ENCODE data around the gene PRPF38A. TPM values are rescaled to one million over a fixed set of nuclear protein-coding genes. Genes with fewer than 3 reads are reported as not detected.

PRPF38A gene
- total RNA-seq, 1 experiment from 2014 or later: 62.4 TPM

DNA sequence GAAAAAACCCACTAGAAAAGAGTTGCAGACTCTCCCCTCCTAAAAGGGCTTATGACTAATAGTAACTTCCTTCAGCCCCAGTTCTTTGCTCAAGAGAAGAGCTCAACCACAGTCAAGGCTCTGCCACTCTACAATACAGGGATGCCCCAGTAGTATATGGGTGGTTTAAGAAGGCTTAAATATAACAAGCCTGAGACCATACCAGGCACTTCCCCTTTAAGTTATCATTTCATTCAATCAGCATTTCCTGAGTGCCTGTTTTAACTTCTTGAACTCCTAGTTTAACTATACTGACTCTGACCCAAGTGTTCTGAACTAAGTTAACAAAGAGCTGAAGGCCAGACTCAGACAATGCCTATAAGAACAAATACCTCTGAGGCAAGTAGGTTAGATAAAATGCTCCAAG, 19.8 kb downstream of the PRPF38A start:
- ATAC-seq (no peak), DNase-seq (ENCODE audit: low spot score) (no peak)
- CTCF ChIA-PET: no interaction called here
- no peaks in the 10 kb centered on the region for H3K27me3 Mint-ChIP-seq (ENCODE audit: low read depth)
- H3K27ac Mint-ChIP-seq: no peak overlapping the region
- TF ChIP-seq ZNF423 (CRISPR knock-in tag; IDR thresholded peaks at IDR 0.05) (no peak), GABPB1 (CRISPR knock-in tag; IDR thresholded peaks at IDR 0.05) (no peak), NFE2L1 (CRISPR knock-in tag; IDR thresholded peaks at IDR 0.05) (no peak), ZNF671 (CRISPR knock-in tag; IDR thresholded peaks at IDR 0.05) (no peak), ZNF232 (CRISPR knock-in tag; IDR thresholded peaks at IDR 0.05) (no peak), ZNF121 (CRISPR knock-in tag; IDR thresholded peaks at IDR 0.05) (no peak), CREM (CRISPR knock-in tag; IDR thresholded peaks at IDR 0.05) (no peak), ELF4 (CRISPR knock-in tag; IDR thresholded peaks at IDR 0.05; ENCODE audit: low read depth) (no peak), NFATC4 (CRISPR knock-in tag; IDR thresholded peaks at IDR 0.05) (no peak), SMAD4 (CRISPR knock-in tag; IDR thresholded peaks at IDR 0.05) (no peak), GTF2I (CRISPR knock-in tag; conservative IDR thresholded peaks at IDR 0.05) (no peak), OVOL2 (CRISPR knock-in tag; IDR thresholded peaks at IDR 0.05; ENCODE audit: borderline replicate concordance) (no peak)
- TF ChIP-seq, protein P1, sequence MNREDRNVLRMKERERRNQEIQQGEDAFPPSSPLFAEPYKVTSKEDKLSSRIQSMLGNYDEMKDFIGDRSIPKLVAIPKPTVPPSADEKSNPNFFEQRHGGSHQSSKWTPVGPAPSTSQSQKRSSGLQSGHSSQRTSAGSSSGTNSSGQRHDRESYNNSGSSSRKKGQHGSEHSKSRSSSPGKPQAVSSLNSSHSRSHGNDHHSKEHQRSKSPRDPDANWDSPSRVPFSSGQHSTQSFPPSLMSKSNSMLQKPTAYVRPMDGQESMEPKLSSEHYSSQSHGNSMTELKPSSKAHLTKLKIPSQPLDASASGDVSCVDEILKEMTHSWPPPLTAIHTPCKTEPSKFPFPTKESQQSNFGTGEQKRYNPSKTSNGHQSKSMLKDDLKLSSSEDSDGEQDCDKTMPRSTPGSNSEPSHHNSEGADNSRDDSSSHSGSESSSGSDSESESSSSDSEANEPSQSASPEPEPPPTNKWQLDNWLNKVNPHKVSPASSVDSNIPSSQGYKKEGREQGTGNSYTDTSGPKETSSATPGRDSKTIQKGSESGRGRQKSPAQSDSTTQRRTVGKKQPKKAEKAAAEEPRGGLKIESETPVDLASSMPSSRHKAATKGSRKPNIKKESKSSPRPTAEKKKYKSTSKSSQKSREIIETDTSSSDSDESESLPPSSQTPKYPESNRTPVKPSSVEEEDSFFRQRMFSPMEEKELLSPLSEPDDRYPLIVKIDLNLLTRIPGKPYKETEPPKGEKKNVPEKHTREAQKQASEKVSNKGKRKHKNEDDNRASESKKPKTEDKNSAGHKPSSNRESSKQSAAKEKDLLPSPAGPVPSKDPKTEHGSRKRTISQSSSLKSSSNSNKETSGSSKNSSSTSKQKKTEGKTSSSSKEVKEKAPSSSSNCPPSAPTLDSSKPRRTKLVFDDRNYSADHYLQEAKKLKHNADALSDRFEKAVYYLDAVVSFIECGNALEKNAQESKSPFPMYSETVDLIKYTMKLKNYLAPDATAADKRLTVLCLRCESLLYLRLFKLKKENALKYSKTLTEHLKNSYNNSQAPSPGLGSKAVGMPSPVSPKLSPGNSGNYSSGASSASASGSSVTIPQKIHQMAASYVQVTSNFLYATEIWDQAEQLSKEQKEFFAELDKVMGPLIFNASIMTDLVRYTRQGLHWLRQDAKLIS (CRISPR knock-in tag; IDR thresholded peaks at IDR 0.05; ENCODE audit: borderline replicate concordance): no peak
- TF ChIP-seq, protein P2, sequence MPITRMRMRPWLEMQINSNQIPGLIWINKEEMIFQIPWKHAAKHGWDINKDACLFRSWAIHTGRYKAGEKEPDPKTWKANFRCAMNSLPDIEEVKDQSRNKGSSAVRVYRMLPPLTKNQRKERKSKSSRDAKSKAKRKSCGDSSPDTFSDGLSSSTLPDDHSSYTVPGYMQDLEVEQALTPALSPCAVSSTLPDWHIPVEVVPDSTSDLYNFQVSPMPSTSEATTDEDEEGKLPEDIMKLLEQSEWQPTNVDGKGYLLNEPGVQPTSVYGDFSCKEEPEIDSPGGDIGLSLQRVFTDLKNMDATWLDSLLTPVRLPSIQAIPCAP (CRISPR knock-in tag; IDR thresholded peaks at IDR 0.05): no peak
- TF ChIP-seq, protein P3, sequence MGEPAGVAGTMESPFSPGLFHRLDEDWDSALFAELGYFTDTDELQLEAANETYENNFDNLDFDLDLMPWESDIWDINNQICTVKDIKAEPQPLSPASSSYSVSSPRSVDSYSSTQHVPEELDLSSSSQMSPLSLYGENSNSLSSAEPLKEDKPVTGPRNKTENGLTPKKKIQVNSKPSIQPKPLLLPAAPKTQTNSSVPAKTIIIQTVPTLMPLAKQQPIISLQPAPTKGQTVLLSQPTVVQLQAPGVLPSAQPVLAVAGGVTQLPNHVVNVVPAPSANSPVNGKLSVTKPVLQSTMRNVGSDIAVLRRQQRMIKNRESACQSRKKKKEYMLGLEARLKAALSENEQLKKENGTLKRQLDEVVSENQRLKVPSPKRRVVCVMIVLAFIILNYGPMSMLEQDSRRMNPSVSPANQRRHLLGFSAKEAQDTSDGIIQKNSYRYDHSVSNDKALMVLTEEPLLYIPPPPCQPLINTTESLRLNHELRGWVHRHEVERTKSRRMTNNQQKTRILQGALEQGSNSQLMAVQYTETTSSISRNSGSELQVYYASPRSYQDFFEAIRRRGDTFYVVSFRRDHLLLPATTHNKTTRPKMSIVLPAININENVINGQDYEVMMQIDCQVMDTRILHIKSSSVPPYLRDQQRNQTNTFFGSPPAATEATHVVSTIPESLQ (CRISPR knock-in tag; IDR thresholded peaks at IDR 0.05): no peak
- TF ChIP-seq, protein P4, sequence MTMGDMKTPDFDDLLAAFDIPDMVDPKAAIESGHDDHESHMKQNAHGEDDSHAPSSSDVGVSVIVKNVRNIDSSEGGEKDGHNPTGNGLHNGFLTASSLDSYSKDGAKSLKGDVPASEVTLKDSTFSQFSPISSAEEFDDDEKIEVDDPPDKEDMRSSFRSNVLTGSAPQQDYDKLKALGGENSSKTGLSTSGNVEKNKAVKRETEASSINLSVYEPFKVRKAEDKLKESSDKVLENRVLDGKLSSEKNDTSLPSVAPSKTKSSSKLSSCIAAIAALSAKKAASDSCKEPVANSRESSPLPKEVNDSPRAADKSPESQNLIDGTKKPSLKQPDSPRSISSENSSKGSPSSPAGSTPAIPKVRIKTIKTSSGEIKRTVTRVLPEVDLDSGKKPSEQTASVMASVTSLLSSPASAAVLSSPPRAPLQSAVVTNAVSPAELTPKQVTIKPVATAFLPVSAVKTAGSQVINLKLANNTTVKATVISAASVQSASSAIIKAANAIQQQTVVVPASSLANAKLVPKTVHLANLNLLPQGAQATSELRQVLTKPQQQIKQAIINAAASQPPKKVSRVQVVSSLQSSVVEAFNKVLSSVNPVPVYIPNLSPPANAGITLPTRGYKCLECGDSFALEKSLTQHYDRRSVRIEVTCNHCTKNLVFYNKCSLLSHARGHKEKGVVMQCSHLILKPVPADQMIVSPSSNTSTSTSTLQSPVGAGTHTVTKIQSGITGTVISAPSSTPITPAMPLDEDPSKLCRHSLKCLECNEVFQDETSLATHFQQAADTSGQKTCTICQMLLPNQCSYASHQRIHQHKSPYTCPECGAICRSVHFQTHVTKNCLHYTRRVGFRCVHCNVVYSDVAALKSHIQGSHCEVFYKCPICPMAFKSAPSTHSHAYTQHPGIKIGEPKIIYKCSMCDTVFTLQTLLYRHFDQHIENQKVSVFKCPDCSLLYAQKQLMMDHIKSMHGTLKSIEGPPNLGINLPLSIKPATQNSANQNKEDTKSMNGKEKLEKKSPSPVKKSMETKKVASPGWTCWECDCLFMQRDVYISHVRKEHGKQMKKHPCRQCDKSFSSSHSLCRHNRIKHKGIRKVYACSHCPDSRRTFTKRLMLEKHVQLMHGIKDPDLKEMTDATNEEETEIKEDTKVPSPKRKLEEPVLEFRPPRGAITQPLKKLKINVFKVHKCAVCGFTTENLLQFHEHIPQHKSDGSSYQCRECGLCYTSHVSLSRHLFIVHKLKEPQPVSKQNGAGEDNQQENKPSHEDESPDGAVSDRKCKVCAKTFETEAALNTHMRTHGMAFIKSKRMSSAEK (CRISPR knock-in tag; IDR thresholded peaks at IDR 0.05; ENCODE audit: borderline replicate concordance): no peak
- TF ChIP-seq, protein P5, sequence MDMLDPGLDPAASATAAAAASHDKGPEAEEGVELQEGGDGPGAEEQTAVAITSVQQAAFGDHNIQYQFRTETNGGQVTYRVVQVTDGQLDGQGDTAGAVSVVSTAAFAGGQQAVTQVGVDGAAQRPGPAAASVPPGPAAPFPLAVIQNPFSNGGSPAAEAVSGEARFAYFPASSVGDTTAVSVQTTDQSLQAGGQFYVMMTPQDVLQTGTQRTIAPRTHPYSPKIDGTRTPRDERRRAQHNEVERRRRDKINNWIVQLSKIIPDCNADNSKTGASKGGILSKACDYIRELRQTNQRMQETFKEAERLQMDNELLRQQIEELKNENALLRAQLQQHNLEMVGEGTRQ (CRISPR knock-in tag; IDR thresholded peaks at IDR 0.05): no peak
- TF ChIP-seq, protein P6, sequence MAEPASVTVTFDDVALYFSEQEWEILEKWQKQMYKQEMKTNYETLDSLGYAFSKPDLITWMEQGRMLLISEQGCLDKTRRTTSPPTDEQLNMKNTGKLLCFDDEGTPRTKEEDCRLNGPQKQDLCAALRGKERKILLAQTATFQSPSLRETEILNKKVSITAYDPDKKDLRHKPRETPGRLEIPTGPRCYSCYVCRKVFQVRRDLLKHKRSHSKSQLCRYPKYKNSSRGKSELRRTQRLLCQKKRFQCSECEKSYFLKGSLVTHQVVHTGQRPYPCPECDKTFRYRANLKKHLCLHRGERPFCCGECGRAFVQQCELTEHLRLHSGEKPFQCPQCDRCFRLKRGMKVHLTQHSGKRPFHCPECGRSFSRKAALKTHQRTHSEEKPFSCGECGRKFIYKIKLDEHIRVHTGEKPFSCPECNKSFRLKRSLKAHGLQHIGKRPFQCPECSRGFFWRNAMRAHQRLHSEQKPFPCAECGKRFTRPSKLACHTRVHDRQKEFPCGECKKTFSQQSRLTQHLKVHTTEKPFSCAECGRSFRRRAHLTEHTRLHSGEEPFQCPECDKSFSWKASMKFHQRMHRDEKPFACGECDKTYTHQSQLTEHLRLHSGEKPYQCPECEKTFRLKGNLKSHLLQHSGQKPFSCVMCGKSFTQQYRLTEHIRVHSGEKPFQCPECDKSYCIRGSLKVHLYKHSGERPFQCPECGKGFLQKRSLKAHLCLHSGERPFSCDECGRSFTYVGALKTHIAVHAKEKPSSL (CRISPR knock-in tag; conservative IDR thresholded peaks at IDR 0.05): no peak
- TF ChIP-seq, protein P7, sequence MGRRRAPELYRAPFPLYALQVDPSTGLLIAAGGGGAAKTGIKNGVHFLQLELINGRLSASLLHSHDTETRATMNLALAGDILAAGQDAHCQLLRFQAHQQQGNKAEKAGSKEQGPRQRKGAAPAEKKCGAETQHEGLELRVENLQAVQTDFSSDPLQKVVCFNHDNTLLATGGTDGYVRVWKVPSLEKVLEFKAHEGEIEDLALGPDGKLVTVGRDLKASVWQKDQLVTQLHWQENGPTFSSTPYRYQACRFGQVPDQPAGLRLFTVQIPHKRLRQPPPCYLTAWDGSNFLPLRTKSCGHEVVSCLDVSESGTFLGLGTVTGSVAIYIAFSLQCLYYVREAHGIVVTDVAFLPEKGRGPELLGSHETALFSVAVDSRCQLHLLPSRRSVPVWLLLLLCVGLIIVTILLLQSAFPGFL (CRISPR knock-in tag; IDR thresholded peaks at IDR 0.05; ENCODE audit: borderline replicate concordance): no peak
- peaks cover 26% of the 10 kb centered on the region for H3K36me3 Mint-ChIP-seq
- POLR2A ChIA-PET: no interaction called here
- H3K4me1 Mint-ChIP-seq: peaks cover 9% of the 10 kb centered on the region
- 0 out of 2 replicates have a peak, but pooled peaks cover 3% of the 10 kb centered on the region for H3K9me3 Mint-ChIP-seq
- no peak overlapping the region for H3K4me3 Mint-ChIP-seq
